Inflammatory macrophage treated with lipopolysaccharide for 4 hours (primary cell): ENCODE results near the gene ATP11A.
A peak's percentile ranks its signal among the peaks of the same experiment; 100 is the strongest.

Experiments used
- DNase-seq: peaks from one replicate; pipeline ENCODE4 v3.0.0-alpha.2; 2020

The ATP11A gene

GRCh38 chr13:112726016-112726767 lies 36.4 kb downstream of the ATP11A start:
- DNase-seq: no peak

GRCh38 chr13:112727581-112727980 lies 37.7 kb downstream of the ATP11A start:
- DNase-seq: no peak

GRCh38 chr13:112728375-112729126 lies 38.7 kb downstream of the ATP11A start:
- no peak for DNase-seq

- no peak for DNase-seq
Measured at GRCh38 chr13:112729408-112729807, 39.6 kb downstream of the ATP11A start.

- DNase-seq: peak; percentile 5
Measured at GRCh38 chr13:112730157-112730671, 40.4 kb downstream of the ATP11A start.

GRCh38 chr13:112731667-112732616 lies 42.1 kb downstream of the ATP11A start:
- no peak for DNase-seq

- DNase-seq: no peak
Measured at GRCh38 chr13:112732679-112733078, 42.8 kb downstream of the ATP11A start.

GRCh38 chr13:112733112-112733511 lies 43.3 kb downstream of the ATP11A start:
- no peak for DNase-seq

GRCh38 chr13:112733661-112734379 lies 44.0 kb downstream of the ATP11A start:
- no peak for DNase-seq

GRCh38 chr13:112734696-112735547 lies 45.1 kb downstream of the ATP11A start:
- DNase-seq: no peak

GRCh38 chr13:112735791-112736190 lies 46.0 kb downstream of the ATP11A start:
- no peak for DNase-seq

GRCh38 chr13:112737294-112737693 lies 47.5 kb downstream of the ATP11A start:
- no peak for DNase-seq

GRCh38 chr13:112738606-112739005 lies 48.8 kb downstream of the ATP11A start:
- no peak for DNase-seq

GRCh38 chr13:112740502-112741131 lies 50.8 kb downstream of the ATP11A start:
- no peak for DNase-seq

- no peak for DNase-seq
Measured at GRCh38 chr13:112741185-112741755, 51.4 kb downstream of the ATP11A start.

- no peak for DNase-seq
Measured at GRCh38 chr13:112741835-112742570, 52.2 kb downstream of the ATP11A start.

- DNase-seq: no peak
Measured at GRCh38 chr13:112742583-112742982, 52.7 kb downstream of the ATP11A start.

- no peak for DNase-seq
Measured at GRCh38 chr13:112743451-112744167, 53.8 kb downstream of the ATP11A start.
